Left hindlimb (tissue), 1 donor: ENCODE results near the gene IGFBP7.

Experiments
- DNase-seq: peaks from one replicate; pipeline ENCODE4 v3.0.0-alpha.2; 2018

IGFBP7 gene

DNA sequence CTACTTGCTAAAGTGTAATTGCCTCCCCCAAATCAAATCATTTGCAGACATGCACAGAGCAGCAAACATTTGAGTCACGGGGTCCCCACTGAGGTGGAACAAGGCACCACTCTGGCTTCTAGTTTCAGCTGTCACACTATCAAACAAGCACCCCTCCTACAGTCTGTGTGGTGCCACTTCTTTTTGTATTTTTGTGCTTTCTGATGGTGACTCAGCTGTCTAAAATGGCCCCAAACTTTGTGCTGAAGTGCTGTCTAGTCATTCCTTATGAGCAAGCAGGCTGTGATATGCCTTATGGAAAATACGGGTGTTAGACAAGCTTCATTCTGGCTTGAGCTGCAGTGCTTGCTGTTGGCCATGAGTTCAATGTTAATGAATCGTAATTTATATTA lies 15.4 kb downstream of the IGFBP7 start:
- no peak for DNase-seq

DNA sequence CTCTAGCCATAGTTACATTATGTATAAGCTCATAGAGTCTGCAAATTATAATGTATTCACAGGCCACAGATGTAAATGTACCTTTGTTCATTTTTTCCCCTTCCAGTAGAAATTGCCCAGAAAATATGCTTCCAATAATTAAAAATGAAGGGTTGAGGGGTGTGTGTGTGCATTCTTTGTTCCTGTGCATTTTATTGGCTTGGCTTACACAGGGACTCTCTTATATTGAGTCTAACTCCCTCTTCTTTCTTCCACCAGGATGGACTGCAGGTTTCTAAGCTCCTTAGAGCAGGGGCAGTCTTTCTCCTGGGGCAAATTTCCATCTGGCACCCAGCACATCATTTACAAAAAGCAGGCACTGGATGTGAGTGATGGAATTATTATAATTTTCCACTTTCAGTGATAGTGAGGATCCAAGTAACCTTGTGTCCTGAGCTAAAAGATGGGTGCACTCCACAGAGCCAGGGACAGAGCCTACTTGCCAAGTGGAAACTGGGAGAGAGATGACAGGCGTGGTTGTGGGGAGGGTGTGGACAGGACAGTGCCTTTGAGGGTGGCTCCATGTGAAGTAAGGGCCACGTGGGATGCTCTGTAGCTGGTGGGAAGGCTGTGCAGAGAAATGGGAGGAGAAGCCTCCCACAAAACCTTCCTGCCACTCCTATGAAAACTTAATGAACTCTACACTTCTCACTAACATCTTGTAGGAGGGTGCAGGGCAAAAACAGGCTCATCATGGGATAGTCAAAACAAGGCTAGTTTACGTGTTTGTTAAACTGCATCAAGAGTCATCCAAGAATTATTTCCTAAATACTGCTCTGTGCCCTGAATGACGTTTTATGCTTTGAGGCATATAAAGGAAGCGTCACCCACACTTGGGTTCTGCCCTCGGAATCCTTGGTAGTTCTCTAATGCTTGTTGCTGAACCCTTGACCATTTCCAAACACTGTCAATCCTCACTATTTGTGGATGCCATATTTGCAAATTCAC lies 16.0 kb downstream of the IGFBP7 start:
- DNase-seq: no peak

- no peak for DNase-seq
Observed at GRCh38 chr4:57091657-57092162, 18.5 kb downstream of the IGFBP7 start.

DNA sequence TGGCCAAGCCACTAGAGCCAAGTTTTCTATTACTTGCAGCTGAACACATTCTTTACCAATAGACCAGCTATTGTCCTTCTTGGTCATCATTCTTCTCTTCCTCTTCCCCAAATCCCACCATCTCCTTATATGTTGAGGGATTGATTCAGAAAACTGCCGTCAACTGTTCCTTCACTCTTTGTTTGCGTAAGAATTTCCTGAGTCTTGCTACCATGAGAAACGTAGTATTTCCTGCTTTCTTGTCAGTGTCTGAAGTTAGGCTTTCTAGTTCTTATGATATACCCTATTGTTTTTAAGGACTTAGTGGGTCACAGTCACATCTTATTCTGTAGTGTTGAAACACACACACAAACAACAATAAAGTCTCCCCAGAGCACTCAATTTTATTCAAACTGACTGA lies 20.1 kb downstream of the IGFBP7 start:
- DNase-seq: no peak

DNA sequence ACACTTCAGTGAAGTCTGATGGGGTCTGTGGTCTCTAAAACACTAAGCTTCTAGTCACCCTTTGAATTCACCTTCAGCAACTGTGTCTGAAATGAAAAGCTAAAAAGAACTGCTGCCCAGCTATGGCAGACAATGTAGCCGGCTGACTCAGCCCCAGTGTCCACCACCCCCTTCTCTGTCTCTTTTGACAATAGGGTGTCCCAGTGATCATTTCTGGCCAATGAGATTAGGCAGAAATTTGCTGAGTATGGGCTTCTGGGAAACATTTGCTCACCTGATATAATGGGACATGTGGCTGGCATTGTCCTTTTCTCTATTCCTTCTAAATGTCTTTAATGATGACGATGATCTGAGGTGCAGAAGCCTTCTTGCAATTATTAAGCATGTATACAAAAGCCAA lies 20.6 kb downstream of the IGFBP7 start:
- no peak for DNase-seq

- DNase-seq: no peak
Observed at GRCh38 chr4:57086031-57086723, 24.0 kb downstream of the IGFBP7 start.

DNA sequence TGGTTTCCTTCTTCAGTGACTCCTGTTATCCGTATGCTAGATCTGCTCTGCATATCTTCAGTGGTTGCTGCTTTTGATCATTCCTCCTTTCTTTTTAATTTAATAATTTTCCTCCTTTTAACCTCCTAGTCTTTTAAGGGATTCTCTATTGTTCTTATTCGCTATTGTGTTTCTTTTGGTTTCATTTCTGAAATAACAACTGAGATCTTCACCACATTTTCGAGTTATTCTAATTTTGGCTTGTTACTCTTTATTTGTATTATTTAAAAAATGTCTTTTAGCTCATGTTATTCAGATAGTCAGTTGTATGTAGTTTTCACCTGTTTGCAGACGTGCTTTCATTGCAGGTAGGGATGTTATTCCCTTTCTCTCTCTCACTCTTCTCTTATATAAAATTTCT lies 24.9 kb downstream of the IGFBP7 start:
- no peak for DNase-seq

GRCh38 chr4:57084360-57084759 lies 25.8 kb downstream of the IGFBP7 start:
- no peak for DNase-seq

GRCh38 chr4:57083090-57083489 lies 27.1 kb downstream of the IGFBP7 start:
- DNase-seq: no peak

GRCh38 chr4:57081651-57082621 lies 28.2 kb downstream of the IGFBP7 start:
- DNase-seq: no peak

GRCh38 chr4:57080781-57081650 lies 29.2 kb downstream of the IGFBP7 start:
- no peak for DNase-seq

GRCh38 chr4:57078685-57079521 lies 31.3 kb downstream of the IGFBP7 start:
- no peak for DNase-seq

DNA sequence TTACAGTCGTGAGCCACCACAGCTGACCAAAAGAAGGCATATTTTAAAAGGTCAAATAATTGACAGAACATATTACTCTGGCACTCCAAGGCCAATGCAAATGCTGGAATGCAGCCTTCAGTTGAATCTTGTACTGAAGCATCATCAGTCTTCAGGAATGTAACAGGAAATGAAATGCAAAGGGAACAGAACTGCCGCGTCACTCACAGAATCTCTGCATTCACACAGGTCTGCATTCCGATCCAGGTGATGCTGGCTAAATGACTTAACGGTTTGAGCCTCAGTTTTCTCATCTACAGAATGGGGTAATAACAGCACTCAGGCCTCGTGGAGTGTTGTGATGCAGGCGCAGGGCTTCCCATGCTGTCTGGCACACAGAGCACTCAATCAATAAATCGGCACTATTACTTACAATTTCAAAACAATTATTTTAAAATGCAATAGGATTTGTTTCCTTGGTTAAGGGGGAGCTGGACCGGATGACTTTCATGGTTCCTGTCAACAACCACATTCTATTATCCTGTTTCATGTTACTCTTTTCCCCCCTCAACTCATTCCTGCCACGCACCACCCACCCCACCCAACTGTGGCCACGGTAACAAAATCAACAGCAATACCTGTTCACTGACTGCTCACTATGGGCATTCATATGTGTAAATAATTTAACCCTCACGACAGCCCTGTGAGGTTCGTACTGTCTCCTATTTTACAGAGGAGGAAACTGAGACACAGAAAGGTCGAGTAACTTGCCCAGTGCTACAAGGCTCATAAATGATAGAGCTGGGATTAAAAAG lies 32.4 kb downstream of the IGFBP7 start:
- DNase-seq: no peak

DNA sequence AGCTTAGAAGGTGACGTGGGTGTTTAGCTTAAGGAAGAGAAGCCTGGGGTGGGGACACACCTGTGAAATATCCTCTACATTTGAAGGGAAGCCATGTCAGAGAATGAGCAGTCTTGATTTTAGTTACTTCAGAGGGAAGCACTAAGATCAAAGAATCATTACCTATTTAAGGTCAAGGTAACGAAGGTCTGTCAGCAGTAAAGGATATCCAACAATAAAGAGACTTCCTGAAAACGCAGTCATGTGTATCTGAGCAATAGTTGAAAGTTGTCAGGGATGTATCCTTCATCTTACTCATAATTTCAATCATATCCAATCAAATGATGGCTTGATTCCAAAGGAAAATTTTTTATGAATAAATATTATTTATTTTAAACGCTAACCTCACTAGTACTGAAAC lies 33.5 kb downstream of the IGFBP7 start:
- no peak for DNase-seq

GRCh38 chr4:57075367-57075766 lies 34.8 kb downstream of the IGFBP7 start:
- DNase-seq: no peak

- DNase-seq: no peak
Observed at GRCh38 chr4:57074744-57075143, 35.4 kb downstream of the IGFBP7 start.

DNA sequence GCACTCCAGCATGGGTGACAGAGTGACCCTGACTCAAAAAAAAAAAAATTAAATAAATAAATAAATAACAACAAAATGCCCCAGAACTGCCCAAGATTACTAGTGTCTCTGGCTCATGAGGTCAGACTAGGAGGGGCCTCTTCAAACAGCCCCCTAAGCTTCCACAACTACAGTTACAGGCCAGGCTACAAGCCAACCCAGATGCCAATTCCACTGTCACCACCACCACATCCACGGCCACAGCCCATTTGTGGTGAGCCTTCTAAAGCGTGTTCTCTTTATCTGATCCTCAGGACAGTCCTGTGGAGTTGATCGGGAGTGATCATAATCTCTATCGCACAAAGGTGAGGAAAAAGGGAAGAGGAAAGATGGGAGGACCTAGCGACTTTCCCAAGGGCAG lies 36.6 kb downstream of the IGFBP7 start:
- no peak for DNase-seq

DNA sequence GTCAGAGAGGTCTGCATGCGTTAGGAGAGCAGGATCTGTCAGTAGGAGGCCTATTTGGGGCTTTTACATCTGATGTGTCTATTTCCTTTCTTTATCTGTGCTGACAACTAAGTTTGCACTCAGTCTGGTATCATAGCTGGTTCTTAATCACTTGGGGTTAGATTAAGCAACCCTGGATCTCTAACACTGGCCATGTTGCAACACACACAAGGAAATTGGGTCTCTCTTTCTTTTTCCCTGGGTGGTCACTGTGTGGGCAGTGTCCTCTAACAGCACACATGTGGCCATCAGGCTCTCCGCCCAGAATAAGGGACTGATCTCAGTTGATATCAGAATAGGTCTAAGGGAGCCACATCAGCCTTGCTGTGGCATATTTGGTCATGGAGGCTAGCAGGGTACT lies 38.9 kb downstream of the IGFBP7 start:
- DNase-seq: no peak

DNA sequence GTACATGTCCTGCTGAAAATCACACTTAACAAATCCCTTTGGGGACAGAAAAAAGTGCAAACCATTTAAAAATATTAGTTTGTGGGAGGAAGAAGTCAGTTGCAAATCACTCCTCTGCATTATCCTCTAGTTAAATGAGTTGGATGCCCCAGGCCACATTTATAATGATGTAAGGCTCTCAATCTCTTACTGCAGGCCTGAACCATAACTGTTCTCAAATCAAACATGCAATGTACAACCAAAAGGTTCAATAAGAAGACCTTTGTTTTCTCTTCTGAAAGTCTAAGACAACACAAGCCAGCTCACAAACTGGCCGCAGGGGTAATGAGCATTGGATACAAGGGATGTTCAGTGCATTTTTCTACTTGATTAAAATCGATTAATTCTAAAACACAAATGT lies 39.7 kb downstream of the IGFBP7 start:
- DNase-seq: no peak
